ENCODE measurements around the gene LGALS7.

The LGALS7 gene

GRCh38 chr19:38725469-38726283, 47.6 kb downstream of the LGALS7 start:
- no peak for DNase-seq

GRCh38 chr19:38723990-38724854, 49.1 kb downstream of the LGALS7 start:
- DNase-seq, result no peak

- DNase-seq, result no peak
Measured at GRCh38 chr19:38723606-38723965, 49.7 kb downstream of the LGALS7 start.

- no peak for DNase-seq
Measured at GRCh38 chr19:38722947-38723605, 50.2 kb downstream of the LGALS7 start.

GRCh38 chr19:38721979-38722773, 51.1 kb downstream of the LGALS7 start:
- DNase-seq, result no peak

- DNase-seq, result no peak
Measured at GRCh38 chr19:38721496-38721895, 51.8 kb downstream of the LGALS7 start.
